Bone marrow (tissue), 2 donors: ENCODE results near the gene APBB2.

Experiments
- DNase-seq, 2 donors: peaks; one replicate each; lab custom pipeline; 2025; lab: John Stamatoyannopoulos, UW

The APBB2 gene

DNA sequence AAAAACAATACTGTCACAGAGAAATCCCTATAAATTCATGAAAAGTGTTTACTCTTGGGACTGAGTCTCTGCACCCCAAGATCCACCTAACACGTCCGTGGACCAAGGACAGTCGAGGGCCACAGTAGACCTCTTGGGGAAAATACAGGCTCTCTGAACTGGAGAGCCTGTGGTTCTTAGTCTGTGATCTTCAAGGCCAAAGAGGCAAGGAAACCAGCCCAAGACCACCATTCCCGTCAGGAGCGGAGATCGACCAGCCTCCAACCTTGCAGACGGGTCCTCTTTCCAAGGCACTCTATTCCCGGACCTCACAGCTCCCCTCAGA, 1.6 kb upstream of the APBB2 start:
- DNase-seq, result no peak

GRCh38 chr4:41215155-41215554, 813 bp upstream of the APBB2 start:
- DNase-seq, result no peak

- no peak for DNase-seq
These were observed 444 bp upstream of the APBB2 start for GRCh38 chr4:41214825-41215146.

DNA sequence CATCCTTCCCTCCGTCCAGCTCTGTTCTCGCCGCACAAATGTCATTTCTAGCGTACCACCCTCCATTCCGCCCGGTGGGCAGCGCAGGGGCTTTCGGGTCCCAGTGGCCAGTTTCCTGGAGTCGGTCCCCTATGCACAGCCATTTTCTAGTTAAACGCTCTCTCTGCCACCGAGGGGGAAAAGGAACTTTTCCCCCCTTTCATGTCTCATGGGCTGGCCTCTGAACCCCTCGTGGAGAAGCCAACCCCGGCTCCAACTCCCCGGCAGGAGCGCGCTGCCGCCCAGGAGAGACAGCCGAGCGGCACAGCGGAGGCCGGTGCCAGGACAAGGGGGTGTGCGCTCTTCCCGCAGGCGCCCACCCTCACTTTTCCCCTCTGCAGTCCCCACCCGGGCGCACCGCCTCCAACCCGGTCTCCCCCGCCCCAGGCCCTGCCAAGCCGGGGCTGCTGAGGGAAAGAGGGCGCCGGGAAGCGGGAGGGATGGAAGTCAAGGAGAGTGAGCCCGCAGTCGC, 662 bp downstream of the APBB2 start:
- no peak for DNase-seq

DNA sequence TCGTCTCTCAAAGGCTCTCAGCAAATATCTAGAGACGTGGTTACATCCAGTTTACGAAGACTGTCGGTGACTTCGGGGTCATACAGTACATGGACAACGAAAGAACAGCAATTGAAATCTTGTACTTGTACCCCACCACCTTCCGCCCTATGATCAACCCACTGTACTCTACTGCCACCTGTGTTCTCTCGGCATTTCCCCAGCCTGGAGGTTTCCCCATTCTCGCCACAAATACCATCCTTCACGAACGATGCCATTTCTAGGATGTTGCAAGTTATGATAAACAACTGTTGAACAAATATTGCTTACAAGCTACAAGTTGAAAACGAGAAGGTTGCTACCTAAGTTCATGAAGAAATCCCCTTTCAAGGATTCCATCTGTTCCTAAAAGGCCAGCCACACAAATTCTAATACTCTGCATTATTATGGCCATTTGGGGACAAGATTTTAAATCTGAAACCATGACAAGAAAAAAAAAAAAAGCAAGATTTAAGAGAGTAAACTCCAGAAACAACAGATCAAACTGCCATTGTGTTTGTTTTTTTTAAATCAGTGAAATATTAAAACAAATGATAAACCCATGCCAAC, 1.6 kb downstream of the APBB2 start:
- DNase-seq, result no peak

- no peak for DNase-seq
These were observed 2.3 kb downstream of the APBB2 start for GRCh38 chr4:41211951-41212615.

- DNase-seq, result no peak
These were observed 4.4 kb downstream of the APBB2 start for GRCh38 chr4:41209901-41210300.

DNA sequence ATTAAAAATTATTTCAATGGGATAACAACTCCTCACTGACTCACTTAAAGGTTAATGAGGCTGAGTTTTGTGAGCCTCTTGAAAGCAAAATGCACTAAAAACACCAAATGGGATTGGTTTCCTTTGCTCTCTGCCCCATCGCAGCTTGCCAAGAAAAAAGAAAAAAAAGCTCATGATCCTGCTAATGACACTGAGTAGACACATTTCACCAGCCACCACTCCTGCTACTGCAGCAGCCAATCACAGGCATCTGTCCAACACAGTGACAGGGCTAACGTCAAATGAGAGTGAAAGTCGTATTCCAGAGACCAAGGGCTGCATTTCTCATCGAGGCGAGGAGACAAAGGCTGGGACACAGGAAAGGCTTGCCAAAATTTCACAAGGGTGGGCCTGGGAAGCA, 5.2 kb downstream of the APBB2 start:
- DNase-seq, result no peak

DNA sequence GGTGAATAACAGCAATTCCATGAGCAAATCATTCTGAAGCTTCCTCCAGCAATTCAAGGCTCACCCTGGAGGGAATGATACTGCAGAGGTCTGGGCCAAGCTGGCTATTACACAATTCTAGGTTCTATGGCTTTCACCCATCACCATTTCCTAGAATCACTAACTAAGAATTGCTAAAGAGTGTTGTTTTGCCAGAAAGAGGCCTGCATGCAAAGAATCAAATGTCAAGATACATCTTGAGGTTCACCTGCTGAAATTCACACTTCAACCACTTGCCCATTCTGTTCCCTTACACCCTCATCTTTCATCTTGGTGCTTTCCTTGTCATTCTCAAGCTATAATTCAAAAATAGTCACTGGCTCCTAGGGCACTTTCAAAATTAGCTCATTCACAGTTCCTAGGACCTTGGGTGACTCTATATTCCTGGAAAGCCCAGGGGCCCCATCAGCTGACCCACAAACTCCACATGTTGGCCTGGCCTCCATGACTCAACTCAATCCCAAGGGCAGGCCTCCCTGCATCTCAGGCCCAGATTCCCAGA, 7.0 kb downstream of the APBB2 start:
- DNase-seq, result no peak

GRCh38 chr4:41205854-41206460, 8.4 kb downstream of the APBB2 start:
- no peak for DNase-seq

DNA sequence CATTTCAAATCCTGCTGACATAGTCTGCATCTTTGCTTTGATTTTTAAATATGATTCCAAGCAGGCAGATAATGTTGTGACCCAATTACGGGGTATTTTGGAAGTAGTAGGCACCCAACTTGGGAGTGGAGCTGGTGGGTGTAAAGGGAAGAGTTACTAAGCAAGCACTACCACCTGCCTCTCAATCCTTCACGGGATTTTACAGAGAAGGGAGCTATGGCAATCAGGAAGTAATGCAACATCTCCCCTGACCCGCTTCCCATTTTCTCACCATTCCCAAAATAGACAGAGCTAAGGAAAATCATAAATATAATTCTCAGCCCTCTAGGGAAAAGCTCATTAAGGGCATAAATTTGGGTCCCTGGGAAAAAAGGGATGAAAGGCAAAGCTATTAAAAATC, 9.2 kb downstream of the APBB2 start:
- no peak for DNase-seq

GRCh38 chr4:41204400-41204978, 9.9 kb downstream of the APBB2 start:
- no peak for DNase-seq

DNA sequence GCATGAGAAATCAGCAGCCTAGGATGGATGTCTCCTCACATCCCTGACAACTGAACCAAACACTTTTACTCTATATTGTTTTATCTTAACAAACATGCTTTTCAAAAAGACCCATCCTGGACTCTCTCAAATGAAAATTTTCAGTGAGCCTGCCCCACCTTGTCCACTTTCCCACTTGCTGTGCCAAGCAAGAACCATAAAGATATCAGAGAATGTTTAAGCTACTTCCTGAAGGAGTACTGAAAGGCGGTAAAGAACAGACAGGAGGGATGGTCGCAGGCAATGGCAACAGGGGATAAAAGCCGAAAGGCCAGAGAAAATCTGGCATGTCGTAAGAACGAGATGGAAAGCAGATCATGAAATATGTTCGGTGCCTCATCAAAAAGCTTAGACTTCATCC, 10.5 kb downstream of the APBB2 start:
- no peak for DNase-seq

DNA sequence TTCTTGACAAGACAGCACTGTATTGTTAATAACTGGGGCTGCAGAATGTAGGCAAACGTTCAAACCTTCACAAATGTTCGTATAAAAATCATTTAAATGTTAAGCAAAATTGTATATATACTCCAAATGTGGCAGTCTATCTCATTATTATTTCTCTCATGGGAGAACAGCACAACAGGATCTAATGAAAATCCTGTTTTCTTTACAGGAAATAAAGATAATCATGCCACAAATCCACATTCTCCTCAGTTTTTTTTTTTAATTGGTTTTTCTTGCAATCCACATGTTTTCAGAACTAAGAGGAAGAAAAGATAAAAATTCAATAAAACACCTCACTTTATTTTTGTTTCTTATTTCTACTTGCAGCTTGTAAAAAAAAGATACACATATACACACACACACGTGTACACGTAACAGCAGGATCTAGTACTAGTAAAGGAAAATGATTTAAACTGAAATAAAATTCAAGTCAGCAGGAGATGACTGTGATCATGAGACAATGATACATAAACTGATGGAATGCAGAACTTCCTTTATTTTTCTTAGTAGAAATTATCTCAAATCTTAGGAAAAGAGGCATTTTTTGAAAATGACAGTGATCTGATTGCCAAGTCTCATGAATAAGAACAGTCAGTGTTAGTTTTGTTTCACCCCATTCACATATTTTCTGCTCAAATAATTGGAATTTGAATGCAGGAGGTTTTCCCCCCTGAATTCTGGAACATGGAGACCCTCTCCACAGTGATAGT, 11.3 kb downstream of the APBB2 start:
- no peak for DNase-seq

- DNase-seq, result no peak
These were observed 12.0 kb downstream of the APBB2 start for GRCh38 chr4:41202356-41202755.

DNA sequence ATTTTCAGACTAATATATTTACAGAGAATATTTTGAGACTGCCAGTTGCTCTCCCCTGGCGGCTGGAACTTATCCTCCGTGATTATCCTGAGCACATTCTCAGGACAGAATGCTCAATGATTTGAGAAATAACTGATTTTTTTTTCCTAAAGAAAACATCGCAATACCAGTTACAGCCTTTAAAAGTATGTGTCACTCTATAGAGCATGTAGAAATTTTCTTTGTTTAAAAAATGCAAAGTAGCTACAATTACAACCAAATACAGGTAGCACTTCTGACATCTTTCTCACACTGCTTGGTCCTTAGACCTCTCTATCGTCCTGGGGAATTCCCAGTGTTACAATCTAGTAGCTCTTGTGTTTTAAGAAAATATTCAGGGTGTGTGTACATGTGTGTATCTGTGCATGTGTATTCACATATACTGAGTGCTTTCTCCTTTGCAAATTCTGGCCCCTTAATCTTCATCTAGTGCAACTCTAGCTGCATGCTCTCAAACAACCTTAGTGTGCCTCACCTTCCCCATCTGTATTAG, 13.8 kb downstream of the APBB2 start:
- DNase-seq, result no peak

DNA sequence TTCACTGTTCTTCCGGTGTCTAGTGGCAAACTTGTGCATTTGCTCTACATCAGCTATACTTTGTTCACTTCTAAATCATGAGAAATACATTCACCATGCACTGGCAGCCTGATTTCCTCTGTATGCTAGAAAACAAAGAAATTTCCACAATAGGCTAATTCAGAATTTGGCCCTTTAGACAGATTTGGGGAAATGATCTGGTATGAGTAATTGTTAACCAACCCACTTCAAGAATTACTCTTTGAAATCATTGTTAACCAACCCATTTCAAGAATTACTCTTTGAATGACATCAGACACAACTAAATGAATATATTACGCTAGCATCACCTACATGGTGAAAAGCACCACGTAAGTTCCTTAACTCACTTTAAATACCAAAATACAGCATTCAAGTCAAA, 14.6 kb downstream of the APBB2 start:
- no peak for DNase-seq

DNA sequence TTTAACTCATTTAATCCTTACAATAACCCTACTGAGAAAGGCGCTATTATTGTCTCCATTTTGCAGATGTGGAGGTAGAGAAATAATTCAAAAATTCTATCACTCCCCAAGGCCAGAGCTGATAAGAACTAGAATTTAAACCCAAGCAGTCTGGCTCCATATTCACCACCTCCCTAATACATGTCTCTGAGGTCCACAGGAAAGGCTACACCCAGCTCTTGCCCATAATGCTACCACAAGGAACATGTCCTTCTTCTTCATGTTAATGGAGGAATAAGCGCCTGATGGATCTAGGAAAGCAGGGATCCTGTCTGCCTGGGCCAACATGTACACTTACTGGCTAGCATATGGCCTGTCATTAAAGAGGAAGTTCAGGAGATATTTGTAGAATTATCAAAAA, 16.3 kb downstream of the APBB2 start:
- DNase-seq, result no peak

- DNase-seq, result no peak
These were observed 16.8 kb downstream of the APBB2 start for GRCh38 chr4:41197495-41197894.

GRCh38 chr4:41196633-41197332, 17.6 kb downstream of the APBB2 start:
- DNase-seq, result no peak

- no peak for DNase-seq
These were observed 22.2 kb downstream of the APBB2 start for GRCh38 chr4:41192136-41192535.

- no peak for DNase-seq
These were observed 24.7 kb downstream of the APBB2 start for GRCh38 chr4:41189666-41190065.
